Activated T-helper 1 cell treated with anti-CD3 and anti-CD28 coated beads, Interleukin-12 subunit alpha, Interleukin-12 subunit beta, Interleukin-2, Interleukin-4 antibody, amounts not matched to agents 30 ng/mL and 10 ng/mL and 1 ng/mL, durations not matched to agents 14 hours and 24 hours and 36 hours (primary cell): ENCODE results near the gene PELI2. TPM values are rescaled to one million over a fixed set of nuclear protein-coding genes. Genes with fewer than 3 reads are reported as not detected.
"Not testable (repeated sequence)": the region's sequence is repeated elsewhere in the genome, so short reads cannot be mapped to it uniquely, and the experiment has no call there.

Experiments used
- DNase-seq: peaks from one replicate; pipeline ENCODE4 v3.0.0; 2021; ENCODE audit warnings: low spot score
- H3K27ac Mint-ChIP-seq: one replicate; pipeline ENCODE4 v1.8.0; 2021; ENCODE audit warnings: mild to moderate bottlenecking, mixed read lengths
- H3K27me3 Mint-ChIP-seq: one replicate; pipeline ENCODE4 v1.8.0; 2022; ENCODE audit warnings: mild to moderate bottlenecking, moderate library complexity, mixed read lengths; ENCODE audit not compliant: insufficient read depth
- H3K36me3 Mint-ChIP-seq: one replicate; pipeline ENCODE4 v1.8.0; 2021; ENCODE audit warnings: low read depth, mixed read lengths
- H3K4me1 Mint-ChIP-seq: one replicate; pipeline ENCODE4 v1.8.0; 2021; ENCODE audit warnings: low read depth, mixed read lengths
- H3K4me3 Mint-ChIP-seq: one replicate; pipeline ENCODE4 v1.8.0; 2021; ENCODE audit warnings: mild to moderate bottlenecking, moderate library complexity, mixed read lengths
- H3K9me3 Mint-ChIP-seq: one replicate; pipeline ENCODE4 v1.8.0; 2021; ENCODE audit warnings: mixed read lengths
- intact Hi-C: fragments of 100-400 bp; cut with micrococcal nuclease; formaldehyde crosslinking; loops from one replicate; pipeline ENCODE4 v1.15.1; 2024
- total RNA-seq: library from RNA; stranded (reverse); gene quantifications from 2 replicates; pipeline ENCODE4 v1.2.3, GENCODE V29; 2022

Gene PELI2
- total RNA-seq, 1 donor from 2014 or later = 4.5 TPM

- Mint-ChIP-seq H3K4me1 (peaks cover 34% of the 10 kb centered on the region), H3K9me3 (no peaks in the 10 kb centered on the region), H3K27me3 (peaks cover 4% of the 10 kb centered on the region), H3K36me3 (peaks cover 1% of the 10 kb centered on the region), H3K27ac (no peak overlapping the region), H3K4me3 (no peak overlapping the region)
- intact Hi-C loops = no loop called here
- no peak for DNase-seq
These were observed 31.8 kb downstream of the PELI2 start for GRCh38 chr14:56149995-56150394.

GRCh38 chr14:56150645-56151345 lies 32.6 kb downstream of the PELI2 start:
- DNase-seq = no peak
- H3K27ac Mint-ChIP-seq = no peak overlapping the region
- H3K4me3 Mint-ChIP-seq = no peak overlapping the region
- intact Hi-C loops = no loop called here
- no peaks in the 10 kb centered on the region for H3K9me3 Mint-ChIP-seq
- H3K4me1 Mint-ChIP-seq = peaks cover 34% of the 10 kb centered on the region
- peaks cover 4% of the 10 kb centered on the region for H3K27me3 Mint-ChIP-seq
- H3K36me3 Mint-ChIP-seq = peaks cover 1% of the 10 kb centered on the region

- intact Hi-C loops = no loop called here
- Mint-ChIP-seq H3K36me3 (peaks cover 1% of the 10 kb centered on the region), H3K9me3 (no peaks in the 10 kb centered on the region), H3K4me1 (peaks cover 24% of the 10 kb centered on the region), H3K4me3 (no peak overlapping the region), H3K27me3 (peaks cover 4% of the 10 kb centered on the region), H3K27ac (no peak overlapping the region)
- no peak for DNase-seq
These were observed 34.0 kb downstream of the PELI2 start for GRCh38 chr14:56152221-56152620.

DNA sequence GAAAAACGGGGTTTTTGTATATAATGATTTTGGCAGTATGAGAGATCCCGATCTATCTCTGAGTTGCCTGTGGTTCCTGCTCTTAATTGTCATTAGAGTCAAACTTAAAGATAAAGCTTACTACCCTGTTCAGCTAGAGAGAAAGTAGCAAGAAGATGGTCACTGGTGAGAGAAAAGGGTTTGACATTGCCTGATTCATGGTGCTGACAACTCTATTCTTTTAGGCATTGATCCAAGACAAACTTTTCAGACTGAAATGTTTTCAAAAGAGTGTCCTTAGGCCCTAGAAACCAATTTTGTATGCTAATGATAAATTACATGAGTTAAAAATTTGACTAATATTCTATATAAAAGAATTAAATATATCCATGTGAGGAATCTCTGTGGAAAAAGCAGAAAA lies 35.1 kb downstream of the PELI2 start:
- peaks cover 14% of the 10 kb centered on the region for H3K4me1 Mint-ChIP-seq
- no peak for DNase-seq
- peaks cover 1% of the 10 kb centered on the region for H3K36me3 Mint-ChIP-seq
- intact Hi-C loops = no loop called here
- no peaks in the 10 kb centered on the region for H3K9me3 Mint-ChIP-seq
- peaks cover 4% of the 10 kb centered on the region for H3K27me3 Mint-ChIP-seq
- H3K27ac Mint-ChIP-seq = no peak overlapping the region
- no peak overlapping the region for H3K4me3 Mint-ChIP-seq

DNA sequence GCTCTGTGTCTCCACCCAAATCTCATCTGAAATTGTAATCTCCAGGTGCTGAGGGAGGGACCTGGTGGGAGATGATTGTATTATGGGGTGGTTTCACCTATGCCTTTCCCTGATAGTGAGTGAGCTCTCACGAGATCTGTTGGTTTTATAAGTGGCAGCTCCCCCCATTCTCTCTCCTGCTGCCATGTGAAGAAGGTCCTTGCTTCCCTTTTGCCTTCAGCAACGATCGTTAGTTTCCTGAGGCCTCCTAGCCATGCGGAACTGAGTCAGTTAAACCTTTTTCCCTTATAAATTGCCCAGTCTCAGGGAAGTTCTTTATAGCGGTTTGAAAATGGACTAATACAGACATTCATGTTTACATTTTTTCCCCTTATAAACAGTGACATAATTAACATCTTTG lies 36.1 kb downstream of the PELI2 start:
- no peak overlapping the region for H3K4me3 Mint-ChIP-seq
- peaks cover 1% of the 10 kb centered on the region for H3K36me3 Mint-ChIP-seq
- DNase-seq = no peak
- H3K27ac Mint-ChIP-seq = no peak overlapping the region
- peaks cover 4% of the 10 kb centered on the region for H3K9me3 Mint-ChIP-seq
- H3K4me1 Mint-ChIP-seq = peaks cover 8% of the 10 kb centered on the region
- intact Hi-C loops = no loop called here
- H3K27me3 Mint-ChIP-seq = peaks cover 4% of the 10 kb centered on the region

DNA sequence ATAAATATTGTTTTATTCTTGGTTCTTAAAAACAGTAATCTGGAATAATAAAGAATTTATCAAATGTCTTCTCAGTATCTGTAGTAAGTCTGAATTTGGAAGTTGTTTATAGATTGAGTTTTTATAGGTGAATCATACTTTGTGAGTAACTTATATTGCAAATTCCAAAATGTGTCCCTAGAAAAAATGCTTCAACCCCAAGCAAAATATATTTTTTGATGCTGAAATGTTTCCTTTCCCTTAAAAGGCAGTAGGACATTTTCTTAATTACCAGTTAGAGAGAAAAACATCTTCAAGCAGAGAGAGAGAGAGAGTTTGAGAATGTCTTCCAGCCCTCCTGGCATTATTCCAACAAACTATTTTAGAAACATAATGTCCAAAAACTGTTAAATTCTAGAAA lies 37.9 kb downstream of the PELI2 start:
- Mint-ChIP-seq H3K9me3 (peaks cover 4% of the 10 kb centered on the region), H3K36me3 (peaks cover 1% of the 10 kb centered on the region), H3K27me3 (peaks cover 4% of the 10 kb centered on the region), H3K4me1 (peaks cover 10% of the 10 kb centered on the region), H3K27ac (no peak overlapping the region), H3K4me3 (no peak overlapping the region)
- intact Hi-C loops = loop anchor here (5.0 kb wide), 1 partner anchor 41 kb away; no protein-coding TSS in a partner anchor
- no peak for DNase-seq

DNA sequence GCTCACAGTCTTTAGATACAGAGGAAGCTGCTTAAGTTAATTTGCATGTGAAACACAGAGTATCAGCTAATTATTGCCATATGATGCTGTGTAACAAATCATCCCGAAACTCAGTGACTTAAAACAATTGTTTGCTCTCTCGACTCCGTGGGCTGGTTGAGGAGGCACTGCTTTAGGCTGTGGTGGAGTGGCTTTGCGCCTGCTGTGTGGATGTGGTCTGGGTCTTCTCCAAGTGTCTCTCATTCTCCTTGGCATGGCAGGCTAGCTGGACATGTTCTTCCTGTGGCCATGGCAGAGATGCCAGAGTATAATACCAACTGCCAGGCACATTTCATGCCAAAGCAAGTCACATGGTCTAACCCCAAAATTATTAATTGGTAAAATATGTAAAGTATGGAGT lies 40.9 kb downstream of the PELI2 start:
- Mint-ChIP-seq H3K27me3 (peaks cover 1% of the 10 kb centered on the region), H3K36me3 (peaks cover 7% of the 10 kb centered on the region), H3K9me3 (peaks cover 21% of the 10 kb centered on the region), H3K27ac (no peak overlapping the region), H3K4me1 (peaks cover 16% of the 10 kb centered on the region), H3K4me3 (no peak overlapping the region)
- no peak for DNase-seq
- intact Hi-C loops = loop anchor here (5.0 kb wide), 1 partner anchor 38 kb away; no protein-coding TSS in a partner anchor

- peaks cover 31% of the 10 kb centered on the region for H3K9me3 Mint-ChIP-seq
- H3K27ac Mint-ChIP-seq = no peak overlapping the region
- H3K27me3 Mint-ChIP-seq = no peaks in the 10 kb centered on the region
- H3K4me1 Mint-ChIP-seq = peaks cover 16% of the 10 kb centered on the region
- no peak for DNase-seq
- peaks cover 12% of the 10 kb centered on the region for H3K36me3 Mint-ChIP-seq
- intact Hi-C loops = no loop called here
- no peak overlapping the region for H3K4me3 Mint-ChIP-seq
These were observed 41.9 kb downstream of the PELI2 start for GRCh38 chr14:56160088-56160487.

DNA sequence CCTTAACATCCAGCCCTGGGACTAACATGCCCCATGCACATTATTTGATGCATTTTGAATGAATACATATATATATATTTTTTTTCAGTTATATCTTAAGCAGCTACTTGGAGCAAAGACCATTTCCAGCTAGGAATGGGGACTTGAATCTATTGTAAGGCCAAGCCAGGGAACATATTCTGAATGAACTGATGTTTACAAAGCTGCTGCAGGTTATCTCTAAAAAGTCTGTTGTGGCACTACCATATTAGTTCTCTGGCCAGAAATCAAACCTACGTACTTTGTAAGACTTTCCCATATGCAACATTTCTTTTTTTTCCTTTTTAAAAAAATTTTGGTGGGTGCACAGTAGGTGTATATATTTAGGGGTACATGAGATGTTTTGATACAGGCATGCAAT lies 43.4 kb downstream of the PELI2 start:
- H3K27me3 Mint-ChIP-seq = no peaks in the 10 kb centered on the region
- peaks cover 14% of the 10 kb centered on the region for H3K36me3 Mint-ChIP-seq
- no peak overlapping the region for H3K4me3 Mint-ChIP-seq
- no peak for DNase-seq
- H3K27ac Mint-ChIP-seq = no peak overlapping the region
- H3K4me1 Mint-ChIP-seq = peaks cover 16% of the 10 kb centered on the region
- intact Hi-C loops = no loop called here
- H3K9me3 Mint-ChIP-seq = peaks cover 44% of the 10 kb centered on the region

DNA sequence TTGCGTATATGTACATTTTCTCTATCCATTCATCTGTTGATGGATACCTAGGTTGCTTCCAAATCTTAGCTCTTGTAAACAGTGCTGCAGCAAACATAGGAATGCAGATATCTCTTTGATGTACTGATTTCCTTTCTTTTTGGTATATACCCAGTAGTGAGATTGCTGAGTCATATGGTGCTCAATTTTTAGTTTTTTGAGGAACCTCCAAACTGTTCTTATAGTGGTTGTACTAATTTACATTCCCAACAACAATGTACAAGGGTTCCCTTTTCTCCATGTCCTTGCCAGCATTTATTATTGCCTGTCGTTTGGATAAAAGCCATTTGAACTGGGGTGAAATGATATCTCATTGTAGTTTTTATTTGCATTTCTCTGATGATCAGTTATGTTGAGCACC lies 44.3 kb downstream of the PELI2 start:
- peaks cover 18% of the 10 kb centered on the region for H3K36me3 Mint-ChIP-seq

GRCh38 chr14:56166579-56166978 lies 48.4 kb downstream of the PELI2 start:
- Mint-ChIP-seq H3K9me3 (peaks cover 50% of the 10 kb centered on the region), H3K36me3 (peaks cover 19% of the 10 kb centered on the region), H3K4me1 (peaks cover 30% of the 10 kb centered on the region)
- intact Hi-C loops, H3K4me3 Mint-ChIP-seq, DNase-seq, H3K27me3 Mint-ChIP-seq, H3K27ac Mint-ChIP-seq: not testable (repeated sequence)

More for the DNA sequence above, 44.3 kb downstream of the PELI2 start:
- Mint-ChIP-seq H3K27ac (no peak overlapping the region), H3K4me1 (peaks cover 16% of the 10 kb centered on the region), H3K27me3 (no peaks in the 10 kb centered on the region), H3K9me3 (peaks cover 51% of the 10 kb centered on the region), H3K4me3 (no peak overlapping the region)
- no peak for DNase-seq
- intact Hi-C loops = no loop called here

- H3K4me3 Mint-ChIP-seq = no peak overlapping the region
- H3K36me3 Mint-ChIP-seq = peaks cover 16% of the 10 kb centered on the region
- no peak for DNase-seq
- no peaks in the 10 kb centered on the region for H3K27me3 Mint-ChIP-seq
- intact Hi-C loops = no loop called here
- peaks cover 42% of the 10 kb centered on the region for H3K9me3 Mint-ChIP-seq
- peaks cover 36% of the 10 kb centered on the region for H3K4me1 Mint-ChIP-seq
- H3K27ac Mint-ChIP-seq = no peak overlapping the region
These were observed 49.9 kb downstream of the PELI2 start for GRCh38 chr14:56168007-56168616.

DNA sequence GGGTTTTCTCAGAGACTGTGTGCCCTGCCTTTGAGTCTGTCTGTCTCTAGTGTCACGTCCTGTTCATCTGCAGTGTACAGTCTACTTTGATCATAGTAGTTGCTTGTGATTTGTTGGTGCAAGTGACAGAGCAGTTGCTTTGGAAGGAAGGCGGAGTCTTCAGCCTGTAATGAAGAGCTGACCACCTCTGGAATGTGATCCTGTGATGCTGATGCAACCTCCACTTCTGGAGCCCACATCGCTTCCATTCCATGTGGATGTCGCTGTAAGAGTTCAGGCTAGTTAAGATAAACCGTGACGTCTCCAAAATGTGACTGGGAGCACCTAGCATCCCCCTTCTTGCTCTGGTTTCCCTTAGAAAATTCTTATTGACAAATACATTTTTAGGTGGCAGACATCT lies 51.8 kb downstream of the PELI2 start:
- no peaks in the 10 kb centered on the region for H3K27me3 Mint-ChIP-seq
- H3K4me3 Mint-ChIP-seq = no peak overlapping the region
- H3K4me1 Mint-ChIP-seq = peaks cover 53% of the 10 kb centered on the region
- no peak overlapping the region for H3K27ac Mint-ChIP-seq
- intact Hi-C loops = loop anchor here (10.0 kb wide), 1 partner anchor 165 kb away; no protein-coding TSS in a partner anchor
- H3K9me3 Mint-ChIP-seq = peaks cover 30% of the 10 kb centered on the region
- H3K36me3 Mint-ChIP-seq = peaks cover 9% of the 10 kb centered on the region
- no peak for DNase-seq
